SK-N-SH (cell line): Measurements from ENCODE around the gene MYH15. TPM values are rescaled to one million over a fixed set of nuclear protein-coding genes. Genes with fewer than 3 reads are reported as not detected.

ENCODE experiments used
- CTCF ChIA-PET: fragments of 300-600, 350-600 bp; formaldehyde crosslinking; extraction: SDS; loops from one replicate; lab custom pipeline; 2021; lab: Yijun Ruan, JAX
- POLR2A ChIA-PET: fragments of 350-600 bp; sonication (Branson Sonifier 250); formaldehyde crosslinking; extraction: SDS; loops from one replicate; lab custom pipeline; 2020; ENCODE audit warnings: antibody characterized with exemption, inconsistent platforms; lab: Yijun Ruan, JAX
- DNase-seq: peaks from one replicate; pipeline ENCODE4 v3.0.0; 2012
- H2AFZ ChIP-seq: fragments of 200-600 bp; sonication (generic); 2 replicates; pipeline ENCODE4 v1.8.1; 2016; ENCODE audit warnings: antibody characterized with exemption, mild to moderate bottlenecking, low read depth
- H3F3A ChIP-seq: fragments of 200-600 bp; sonication (generic); replicated peaks from 2 replicates; pipeline ENCODE3; 2016; ENCODE audit warnings: antibody characterized with exemption, mild to moderate bottlenecking; ENCODE audit not compliant: insufficient read depth
- H3K27ac ChIP-seq, 2 experiments: fragments of 200-500 bp in 1 of 2; fragments of 200-600 bp in 1 of 2; sonication (Bioruptor generic) in 1 of 2; sonication (generic), shearing (Covaris generic) in 1 of 2; 2 replicates each; pipeline versions ENCODE4 v1.5.1 to v1.6.1; 2014 to 2016; ENCODE audit warnings: low read depth in 2 of 2, inconsistent platforms in 1 of 2, low read length in 1 of 2, mild to moderate bottlenecking in 1 of 2, mixed read lengths in 1 of 2
- H3K27me3 ChIP-seq: fragments of 200-600 bp; sonication (generic), shearing (Covaris generic); 2 replicates; pipeline ENCODE4 v1.6.1; 2016; ENCODE audit warnings: mixed run types; ENCODE audit not compliant: insufficient read depth
- H3K36me3 ChIP-seq, 2 experiments: fragments of 200-500 bp in 1 of 2; fragments of 200-600 bp in 1 of 2; sonication (Bioruptor generic) in 1 of 2; sonication (generic) in 1 of 2; replicated peaks in 1 of 2; 2 replicates each; pipeline versions ENCODE3 to v1.5.1; 2014 to 2016; ENCODE audit warnings: low read length in 1 of 2, mild to moderate bottlenecking in 1 of 2; ENCODE audit not compliant: insufficient read depth in 2 of 2, control insufficient read depth in 1 of 2
- H3K4me1 ChIP-seq, 2 experiments: fragments of 200-500 bp in 1 of 2; fragments of 200-600 bp in 1 of 2; sonication (Bioruptor generic) in 1 of 2; sonication (generic), shearing (Covaris generic) in 1 of 2; 2 replicates each; pipeline versions ENCODE4 v1.5.1 to v1.6.1; 2014 to 2016; ENCODE audit warnings: low read depth in 1 of 2, low read length in 1 of 2, mixed run types in 1 of 2; ENCODE audit not compliant: insufficient read depth in 2 of 2, control insufficient read depth in 1 of 2
- H3K4me2 ChIP-seq: fragments of 200-600 bp; sonication (generic), shearing (Covaris generic); 2 replicates; pipeline ENCODE4 v1.6.1; 2017; ENCODE audit warnings: mixed run types
- H3K4me3 ChIP-seq, 2 experiments: fragments of 200-500 bp in 1 of 2; fragments of 200-600 bp in 1 of 2; sonication (Bioruptor generic) in 1 of 2; sonication (generic), shearing (Covaris generic) in 1 of 2; 2 replicates each; pipeline versions ENCODE4 v1.5.1 to v1.8.1; 2014 to 2016; ENCODE audit warnings: low read depth in 2 of 2, inconsistent platforms in 1 of 2, low read length in 1 of 2, mild to moderate bottlenecking in 1 of 2, mixed read lengths in 1 of 2, moderate library complexity in 1 of 2
- H3K79me2 ChIP-seq: fragments of 200-600 bp; sonication (generic); 2 replicates; pipeline ENCODE4 v1.8.1; 2017; ENCODE audit warnings: mild to moderate bottlenecking; ENCODE audit not compliant: insufficient read depth
- H3K9ac ChIP-seq: fragments of 200-600 bp; sonication (generic); 2 replicates; pipeline ENCODE4 v1.6.1; 2017; ENCODE audit warnings: mixed run types
- H3K9me2 ChIP-seq: fragments of 200-600 bp; sonication (generic); 2 replicates; pipeline ENCODE4 v1.6.1; 2017; ENCODE audit warnings: mixed run types
- H3K9me3 ChIP-seq: fragments of 200-600 bp; sonication (generic); 2 replicates; pipeline ENCODE4 v1.6.1; 2017; ENCODE audit warnings: mixed run types, mild to moderate bottlenecking, moderate library complexity
- H4K20me1 ChIP-seq: fragments of 200-600 bp; sonication (generic); 2 replicates; pipeline ENCODE4 v1.6.1; 2017; ENCODE audit warnings: mild to moderate bottlenecking, mixed run types; ENCODE audit not compliant: insufficient read depth
- ELF1 ChIP-seq: IDR thresholded peaks from 2 replicates; pipeline ENCODE4 v1.4.0; 2012
- EZH2phosphoT487 ChIP-seq: fragments of 200-600 bp; sonication (generic); IDR thresholded peaks from 2 replicates; pipeline ENCODE4 v1.6.1; 2017; ENCODE audit warnings: low read depth, mixed run types, mild to moderate bottlenecking, antibody characterized with exemption, moderate library complexity, borderline replicate concordance
- FOSL2 ChIP-seq: IDR thresholded peaks from 2 replicates; pipeline ENCODE4 v1.4.0; 2012; ENCODE audit warnings: low read depth, mild to moderate bottlenecking, moderate library complexity, borderline replicate concordance
- FOXM1 ChIP-seq: IDR thresholded peaks from 2 replicates; pipeline ENCODE4 v1.4.0; 2012; ENCODE audit warnings: low read depth, mild to moderate bottlenecking
- GABPA ChIP-seq: IDR thresholded peaks from 2 replicates; pipeline ENCODE4 v1.4.0; 2012; ENCODE audit warnings: low read depth, mild to moderate bottlenecking
- IRF3 ChIP-seq: fragments of 150-350 bp; IDR thresholded peaks from 2 replicates; pipeline ENCODE4 v1.6.1; 2016; ENCODE audit warnings: mild to moderate bottlenecking, low read depth, low read length
- MEF2A ChIP-seq: IDR thresholded peaks from 2 replicates; pipeline ENCODE4 v1.4.0; 2012; ENCODE audit warnings: low read depth, borderline replicate concordance
- PBX3 ChIP-seq: IDR thresholded peaks from 2 replicates; pipeline ENCODE4; 2012
- RCOR1 ChIP-seq: fragments of 150-350 bp; IDR thresholded peaks from 2 replicates; pipeline ENCODE4 v1.6.1; 2017; ENCODE audit warnings: antibody characterized with exemption, low read length
- RFX5 ChIP-seq: IDR thresholded peaks from 2 replicates; pipeline ENCODE4 v1.6.1; 2012; ENCODE audit warnings: mild to moderate bottlenecking, improper control_type of control experiment, low read length
- RXRA ChIP-seq: IDR thresholded peaks from 2 replicates; pipeline ENCODE4 v1.4.0; 2012; ENCODE audit warnings: low read depth, mild to moderate bottlenecking, borderline replicate concordance
- TAF1 ChIP-seq: IDR thresholded peaks from 2 replicates; pipeline ENCODE4 v1.6.1; 2012; ENCODE audit warnings: low read depth, mild to moderate bottlenecking, low read length, moderate library complexity, borderline replicate concordance
- TCF12 ChIP-seq: IDR thresholded peaks from 2 replicates; pipeline ENCODE4 v1.4.0; 2012
- TEAD4 ChIP-seq: IDR thresholded peaks from 2 replicates; pipeline ENCODE4 v1.4.0; 2012; ENCODE audit warnings: mild to moderate bottlenecking, borderline replicate concordance; ENCODE audit not compliant: insufficient read depth
- USF1 ChIP-seq: IDR thresholded peaks from 2 replicates; pipeline ENCODE4 v1.4.0; 2012; ENCODE audit warnings: low read depth, borderline replicate concordance
- ZBTB33 ChIP-seq: IDR thresholded peaks from 2 replicates; pipeline ENCODE4 v1.4.0; 2012; ENCODE audit warnings: low read depth, borderline replicate concordance
- WGBS: methylation state at CpG from one replicate; pipeline ENCODE4 v1.1.6; 2017; ENCODE audit warnings: low lambda C conversion rate; 5-methylcytosine and 5-hydroxymethylcytosine counted together
- polyA plus RNA-seq, 3 experiments: library from polyadenylated mRNA; depleted of rRNA; stranded (reverse); fragments of >200 nt; gene quantifications; 2 replicates each; pipeline ENCODE4 v1.2.3, GENCODE V29; 2012

Gene MYH15
- polyA plus RNA-seq, 1 of the 3 experiments (the other 2 are of a cell fraction), result 2.1 TPM

GRCh38 chr3:108342837-108343486 is 167.4 kb downstream of the MYH15 start:
- Histone ChIP-seq H3K9me3 (no peaks in the 10 kb centered on the region), H4K20me1 (no peaks in the 10 kb centered on the region), H3K9ac (no peak overlapping the region), H3F3A (no peaks in the 10 kb centered on the region), H3K4me2 (no peak overlapping the region), H3K27ac (no peak overlapping the region), H2AFZ (no peak overlapping the region), H3K4me3 (no peak overlapping the region), H3K9me2 (no peaks in the 10 kb centered on the region), H3K4me1 (no peaks in the 10 kb centered on the region), H3K36me3 (no peaks in the 10 kb centered on the region), H3K79me2 (no peaks in the 10 kb centered on the region), H3K27me3 (no peaks in the 10 kb centered on the region)
- DNase-seq, result no peak
- WGBS, result 62% methylated on average over 4 of the region's 4 CpGs
- CTCF ChIA-PET, result interaction anchor here (0.7 to 1.3 kb wide), 3 partner anchors 38 to 1107 kb away, joined by 3 read pairs; no protein-coding TSS in a partner anchor
- no peak for TF ChIP-seq MEF2A
- TF ChIP-seq FOSL2, result peak; percentile 23; the same call in 1 of the 2 replicates
- TF ChIP-seq, all 33 proteins: peak for 1
- POLR2A ChIA-PET, result no interaction called here

GRCh38 chr3:108341911-108342310 is 168.5 kb downstream of the MYH15 start:
- H2AFZ ChIP-seq, result no peak overlapping the region
- no peak overlapping the region for H3K9ac ChIP-seq
- no peaks in the 10 kb centered on the region for H4K20me1 ChIP-seq
- WGBS, result 71% methylated on average over 6 of the region's 6 CpGs
- no peaks in the 10 kb centered on the region for H3K27me3 ChIP-seq
- CTCF ChIA-PET, result no interaction called here
- no peak overlapping the region for H3K27ac ChIP-seq
- no peaks in the 10 kb centered on the region for H3K4me1 ChIP-seq
- no peak for DNase-seq
- H3K4me2 ChIP-seq, result no peak overlapping the region
- no peaks in the 10 kb centered on the region for H3K9me2 ChIP-seq
- H3F3A ChIP-seq, result no peaks in the 10 kb centered on the region
- H3K36me3 ChIP-seq, result no peaks in the 10 kb centered on the region
- TF ChIP-seq EZH2phosphoT487, result no peak
- no peak for TF ChIP-seq TCF12
- no peak for TF ChIP-seq USF1
- no peak for TF ChIP-seq PBX3
- TF ChIP-seq ZBTB33, result no peak
- no peak for TF ChIP-seq RFX5
- no peak for TF ChIP-seq FOXM1
- no peak for TF ChIP-seq GABPA
- TF ChIP-seq FOSL2, result no peak
- TF ChIP-seq RCOR1, result no peak
- TF ChIP-seq ELF1, result no peak
- TF ChIP-seq RXRA, result no peak
- TF ChIP-seq TEAD4, result no peak
- TF ChIP-seq MEF2A, result no peak
- no peak for TF ChIP-seq TAF1
- no peak for TF ChIP-seq IRF3
- H3K79me2 ChIP-seq, result no peaks in the 10 kb centered on the region
- POLR2A ChIA-PET, result no interaction called here
- H3K4me3 ChIP-seq, result no peak overlapping the region
- no peaks in the 10 kb centered on the region for H3K9me3 ChIP-seq
